H9 (cell line): Measurements from ENCODE around the gene SPECC1L. TPM values are rescaled to one million over a fixed set of nuclear protein-coding genes. Genes with fewer than 3 reads are reported as not detected.
A peak's percentile ranks its signal among the peaks of the same experiment; 100 is the strongest.
"Not testable (repeated sequence)": the region's sequence is repeated elsewhere in the genome, so short reads cannot be mapped to it uniquely, and the experiment has no call there.

Experiments
- DNase-seq: peaks from one replicate; pipeline ENCODE4 v3.0.0-alpha.2; 2017
- H2AFZ ChIP-seq: one replicate; pipeline ENCODE4 v1.6.1; 2013; ENCODE audit warnings: mild to moderate bottlenecking, low read length, control low read depth, moderate library complexity
- H2AK5ac ChIP-seq: 2 replicates; pipeline ENCODE4 v1.6.1; 2013; ENCODE audit warnings: low read length, control low read depth, mixed read lengths; ENCODE audit not compliant: insufficient read length
- H2BK120ac ChIP-seq: one replicate; pipeline ENCODE4 v1.6.1; 2013; ENCODE audit warnings: low read depth, mild to moderate bottlenecking, low read length, control low read depth, inconsistent platforms; ENCODE audit not compliant: poor library complexity, severe bottlenecking
- H2BK12ac ChIP-seq: 2 replicates; pipeline ENCODE4 v1.6.1; 2013; ENCODE audit warnings: low read length, control low read depth, mixed read lengths, low read depth; ENCODE audit not compliant: insufficient read length
- H2BK15ac ChIP-seq: 2 replicates; pipeline ENCODE4 v1.6.1; 2013; ENCODE audit warnings: low read depth, low read length, control low read depth
- H2BK20ac ChIP-seq: one replicate; pipeline ENCODE4 v1.6.1; 2013; ENCODE audit warnings: low read depth, mild to moderate bottlenecking, low read length, control low read depth, inconsistent platforms; ENCODE audit not compliant: poor library complexity, severe bottlenecking
- H2BK5ac ChIP-seq: 2 replicates; pipeline ENCODE4 v1.6.1; 2013; ENCODE audit warnings: low read length, control low read depth, mixed read lengths; ENCODE audit not compliant: insufficient read length
- H3K14ac ChIP-seq: 2 replicates; pipeline ENCODE4 v1.6.1; 2013; ENCODE audit warnings: low read length, control low read depth; ENCODE audit not compliant: insufficient read depth
- H3K18ac ChIP-seq: 2 replicates; pipeline ENCODE4 v1.6.1; 2013; ENCODE audit warnings: low read depth, mild to moderate bottlenecking, mixed read lengths, low read length, control low read depth; ENCODE audit not compliant: insufficient read length
- H3K23ac ChIP-seq: 2 replicates; pipeline ENCODE4 v1.6.1; 2013; ENCODE audit warnings: low read length, control low read depth, mixed read lengths, low read depth; ENCODE audit not compliant: insufficient read length
- H3K23me2 ChIP-seq: 2 replicates; pipeline ENCODE4 v1.6.1; 2013; ENCODE audit warnings: low read depth, mild to moderate bottlenecking, mixed read lengths, low read length, control low read depth; ENCODE audit not compliant: insufficient read length, poor library complexity, severe bottlenecking
- H3K27ac ChIP-seq: 2 replicates; pipeline ENCODE4 v1.5.1; 2013; ENCODE audit warnings: low read length, control low read depth, mixed read lengths, low read depth; ENCODE audit not compliant: insufficient read length
- H3K27me3 ChIP-seq: 2 replicates; pipeline ENCODE4 v1.6.1; 2013; ENCODE audit warnings: low read length, control low read depth, inconsistent platforms; ENCODE audit not compliant: insufficient read depth
- H3K4ac ChIP-seq: 2 replicates; pipeline ENCODE4 v1.6.1; 2013; ENCODE audit warnings: low read depth, mild to moderate bottlenecking, control low read depth, inconsistent platforms, low read length, moderate library complexity
- H3K4me1 ChIP-seq: 2 replicates; pipeline ENCODE4 v1.6.1; 2013; ENCODE audit warnings: low read length, control low read depth, inconsistent platforms; ENCODE audit not compliant: insufficient read depth
- H3K4me2 ChIP-seq: 2 replicates; pipeline ENCODE4 v1.6.1; 2013; ENCODE audit warnings: low read length, control low read depth, mixed read lengths; ENCODE audit not compliant: insufficient read length, insufficient read depth
- H3K56ac ChIP-seq: 2 replicates; pipeline ENCODE4 v1.6.1; 2013; ENCODE audit warnings: low read depth, mild to moderate bottlenecking, mixed read lengths, low read length, control low read depth; ENCODE audit not compliant: insufficient read length
- H3K79me1 ChIP-seq: 2 replicates; pipeline ENCODE4 v1.6.1; 2013; ENCODE audit warnings: low read depth, mild to moderate bottlenecking, moderate library complexity, low read length, control low read depth, inconsistent platforms; ENCODE audit not compliant: insufficient read depth, poor library complexity, severe bottlenecking
- H3K79me2 ChIP-seq: 2 replicates; pipeline ENCODE4 v1.6.1; 2013; ENCODE audit warnings: low read length, control low read depth, inconsistent platforms; ENCODE audit not compliant: insufficient read depth
- H3K9ac ChIP-seq: 2 replicates; pipeline ENCODE4 v1.6.1; 2013; ENCODE audit warnings: low read length, control low read depth, mixed read lengths; ENCODE audit not compliant: insufficient read length; ENCODE audit errors: extremely low read depth
- H3K9me3 ChIP-seq: one replicate; pipeline ENCODE4 v1.6.1; 2013; ENCODE audit warnings: low read depth, low read length, inconsistent platforms; ENCODE audit not compliant: control insufficient read depth
- H3T11ph ChIP-seq: one replicate; pipeline ENCODE4 v1.6.1; 2013; ENCODE audit warnings: mild to moderate bottlenecking, low read length, control low read depth, inconsistent platforms
- H4K20me1 ChIP-seq: one replicate; pipeline ENCODE4 v1.6.1; 2013; ENCODE audit not compliant: control insufficient read depth, insufficient read length, insufficient read depth
- H4K5ac ChIP-seq: 2 replicates; pipeline ENCODE4 v1.6.1; 2013; ENCODE audit warnings: low read depth, mild to moderate bottlenecking, mixed read lengths, low read length, control low read depth; ENCODE audit not compliant: insufficient read length
- H4K8ac ChIP-seq: replicated peaks from 2 replicates; pipeline ENCODE4 v1.6.1; 2013; ENCODE audit warnings: low read length, control low read depth, mixed read lengths, low read depth; ENCODE audit not compliant: insufficient read length
- H4K91ac ChIP-seq: 2 replicates; pipeline ENCODE4 v1.6.1; 2013; ENCODE audit warnings: low read depth, mild to moderate bottlenecking, moderate library complexity, mixed read lengths, low read length, control low read depth; ENCODE audit not compliant: insufficient read length
- H3K27ac Mint-ChIP-seq, 3 experiments: 2 replicates in 2 of 3; 3 replicates in 1 of 3; pipeline ENCODE4 v1.8.0; 2020 to 2021; ENCODE audit warnings: mixed read lengths in 3 of 3, mild to moderate bottlenecking in 1 of 3, moderate library complexity in 1 of 3
- H3K27me3 Mint-ChIP-seq: 2 replicates; pipeline ENCODE4 v1.8.0; 2021; ENCODE audit warnings: low read depth, mild to moderate bottlenecking, moderate library complexity, mixed read lengths
- H3K36me3 Mint-ChIP-seq, 3 experiments: 2 replicates in 2 of 3; 3 replicates in 1 of 3; pipeline ENCODE4 v1.8.0; 2020 to 2021; ENCODE audit warnings: low read depth in 3 of 3, mixed read lengths in 3 of 3; ENCODE audit not compliant: insufficient read depth in 1 of 3
- H3K4me1 Mint-ChIP-seq, 2 experiments: 2 replicates each; pipeline ENCODE4 v1.8.0; 2020; ENCODE audit warnings: mixed read lengths in 2 of 2
- H3K4me3 Mint-ChIP-seq, 2 experiments: 2 replicates in 1 of 2; 3 replicates in 1 of 2; pipeline ENCODE4 v1.8.0; 2020 to 2021; ENCODE audit warnings: mild to moderate bottlenecking in 2 of 2, mixed read lengths in 2 of 2, moderate library complexity in 1 of 2
- H3K9me3 Mint-ChIP-seq, 2 experiments: 2 replicates in 1 of 2; 3 replicates in 1 of 2; pipeline ENCODE4 v1.8.0; 2020; ENCODE audit warnings: mild to moderate bottlenecking in 2 of 2, mixed read lengths in 2 of 2, moderate library complexity in 1 of 2
- CTCF ChIP-seq: fragments of 200-600 bp; sonication (generic); conservative IDR thresholded peaks from 3 replicates; pipeline ENCODE4 v1.8.0; 2021; ENCODE audit warnings: antibody characterized with exemption, mild to moderate bottlenecking
- WGBS: extraction: QIAGEN DNeasy Blood & Tissue Kit; methylation state at CpG from one replicate; pipeline ENCODE4 v1.1.7; 2013; ENCODE audit warnings: missing lambda C conversion rate, low lambda C conversion rate, mixed read lengths; ENCODE audit not compliant: insufficient read length; ENCODE audit errors: extremely low coverage; 5-methylcytosine and 5-hydroxymethylcytosine counted together
- total RNA-seq: library from RNA; stranded (reverse); gene quantifications from 2 replicates; pipeline ENCODE4 v1.2.1, GENCODE V29; 2021

SPECC1L gene
- total RNA-seq, 1 experiment from 2014 or later: 57.1 TPM

- no peak overlapping the region for H3K56ac ChIP-seq
- H4K5ac ChIP-seq: peak overlapping the region; percentile 11
- no peak overlapping the region for H3K9ac ChIP-seq
- no peak overlapping the region for H2BK12ac ChIP-seq
- TF ChIP-seq CTCF: no peak
- H3K4ac ChIP-seq: no peak overlapping the region; the same call in 1 of the 2 replicates
- no peak overlapping the region; a peak in 1 of 5 replicates for H3K4me3 Mint-ChIP-seq
- peak overlapping the region; percentile 88 for H4K8ac ChIP-seq
- no peak overlapping the region for H2BK120ac ChIP-seq
- H3K18ac ChIP-seq: no peak overlapping the region
- no peak overlapping the region for H2BK15ac ChIP-seq
- no peaks in the 10 kb centered on the region for H3K4me1 ChIP-seq
- no peak overlapping the region for H2AFZ ChIP-seq
- H3K79me1 ChIP-seq: no peaks in the 10 kb centered on the region
- no peaks in the 10 kb centered on the region for H3K9me3 ChIP-seq
- H2BK5ac ChIP-seq: no peak overlapping the region
- no peak overlapping the region for H4K91ac ChIP-seq
- DNase-seq: no peak
- no peaks in the 10 kb centered on the region for H4K20me1 ChIP-seq
- peak overlapping the region in 1 of 3 experiments; percentile 52; a peak in 1 of 7 replicates for H3K27ac Mint-ChIP-seq
- no peaks in the 10 kb centered on the region for H3K36me3 Mint-ChIP-seq
- no peaks in the 10 kb centered on the region for H3K27me3 Mint-ChIP-seq
- H3T11ph ChIP-seq: no peak overlapping the region
- H3K4me1 Mint-ChIP-seq: peaks cover 14 to 24% of the 10 kb centered on the region in 2 experiments
- no peaks in the 10 kb centered on the region for H3K27me3 ChIP-seq
- H2AK5ac ChIP-seq: no peak overlapping the region
- H3K23me2 ChIP-seq: no peaks in the 10 kb centered on the region
- no peaks in the 10 kb centered on the region for H3K79me2 ChIP-seq
- no peak overlapping the region for H3K4me2 ChIP-seq
- H3K14ac ChIP-seq: no peak overlapping the region
- no peaks in the 10 kb centered on the region for H3K9me3 Mint-ChIP-seq
- H3K27ac ChIP-seq: no peak overlapping the region
- H3K23ac ChIP-seq: no peak overlapping the region
- no peak overlapping the region for H2BK20ac ChIP-seq
- WGBS: no CpG with 5 or more reads among the region's 19 CpGs
Measured at GRCh38 chr22:24244144-24244787, 26.4 kb upstream of the SPECC1L start.

GRCh38 chr22:24245030-24245431 lies 25.6 kb upstream of the SPECC1L start, which contains the start of gene GGT5:
TSS of gene GGT5 (minus strand) at chr22:24245082. CDS start at chr22:24244725, 357 bp downstream.
- not testable (repeated sequence) for H2BK5ac ChIP-seq, H3K27ac ChIP-seq, DNase-seq, H3K4ac ChIP-seq, H2AK5ac ChIP-seq, H4K91ac ChIP-seq, H3K23ac ChIP-seq, H3K23me2 ChIP-seq, H2BK15ac ChIP-seq, H3K27me3 ChIP-seq, H2AFZ ChIP-seq, H3K27me3 Mint-ChIP-seq, H2BK12ac ChIP-seq, H3K79me1 ChIP-seq, H3K9me3 Mint-ChIP-seq, H3K18ac ChIP-seq, H4K20me1 ChIP-seq, H2BK120ac ChIP-seq, H3K4me1 ChIP-seq, H2BK20ac ChIP-seq, H3K9me3 ChIP-seq, H3K14ac ChIP-seq, H3K56ac ChIP-seq, H3K79me2 ChIP-seq, H3K4me2 ChIP-seq, H3K4me3 Mint-ChIP-seq, H3T11ph ChIP-seq, H3K9ac ChIP-seq, H3K36me3 Mint-ChIP-seq
- H3K4me1 Mint-ChIP-seq: peaks cover 14 to 24% of the 10 kb centered on the region in 2 experiments
- WGBS: no CpG with 5 or more reads among the region's 12 CpGs
- peak within 1 kb of the TSS; percentile 88 for H4K8ac ChIP-seq
- peak within 1 kb of the TSS; percentile 11 for H4K5ac ChIP-seq
- H3K27ac Mint-ChIP-seq: peak within 1 kb of the TSS in 1 of 3 experiments; percentile 52; a peak in 2 of 7 replicates
